GM12878 (cell line): ENCODE results near the gene INO80E. TPM values are rescaled to one million over a fixed set of nuclear protein-coding genes. Genes with fewer than 3 reads are reported as not detected.

Experiments
- ATAC-seq: fragments of 200-7000 bp; cut with Tn5 transposase; 3 replicates; pipeline ENCODE4 v1.9.1; 2020; ENCODE audit warnings: mild to moderate bottlenecking, moderate library complexity
- BruUV-seq: library from RNA; stranded (reverse); fragments of 400-500 nt; replicated peaks from 2 replicates; lab custom pipeline; 2021; lab: Mats Ljungman, UMichigan
- CTCF ChIA-PET: fragments of 300-600 bp; sonication (Branson Sonifier 250); formaldehyde crosslinking; extraction: SDS; loops from one replicate; lab custom pipeline; 2021; ENCODE audit warnings: inconsistent platforms; lab: Yijun Ruan, JAX
- POLR2A ChIA-PET: fragments of 350-600 bp; formaldehyde crosslinking; extraction: SDS; loops from one replicate; lab custom pipeline; 2021; ENCODE audit warnings: inconsistent platforms; lab: Charles Lee
- RAD21 ChIA-PET: fragments of 300-600 bp; sonication (Branson Sonifier 250); formaldehyde crosslinking; loops from one replicate; lab custom pipeline; 2023; ENCODE audit warnings: antibody characterized with exemption; ENCODE audit not compliant: unreplicated experiment; lab: Charles Lee
- SMC1A ChIA-PET: fragments of 300-600 bp; sonication (Branson Sonifier 250); formaldehyde crosslinking; loops from one replicate; lab custom pipeline; 2023; ENCODE audit not compliant: unreplicated experiment, uncharacterized antibody; lab: Charles Lee
- DNase-seq: peaks from one replicate; pipeline ENCODE4 v3.0.0-alpha.2; 2011; ENCODE audit warnings: low read depth, low spot score
- FAIRE-seq: peaks from 3 replicates; lab custom pipeline; 2011; peaks lifted over from hg19 to GRCh38; lab: Jason Lieb, UNC
- H2AFZ ChIP-seq: 2 replicates; pipeline ENCODE4 v1.6.0; 2011; ENCODE audit warnings: low read depth, low read length, control low read depth; ENCODE audit not compliant: control insufficient read depth
- H3K27ac ChIP-seq: 2 replicates; pipeline ENCODE4 v1.5.1; 2011; ENCODE audit warnings: control low read depth; ENCODE audit not compliant: control insufficient read depth, insufficient read depth
- H3K27me3 ChIP-seq, 2 experiments: replicated peaks in 1 of 2; 2 replicates each; pipeline versions ENCODE4 v1.6.0 to v1.6.1; 2011; ENCODE audit warnings: low read length in 1 of 2; ENCODE audit not compliant: control insufficient read depth in 2 of 2, insufficient read depth in 2 of 2
- H3K36me3 ChIP-seq, 2 experiments: 2 replicates each; pipeline ENCODE4 v1.5.1; 2011; ENCODE audit warnings: low read length in 1 of 2; ENCODE audit not compliant: control insufficient read depth in 2 of 2, insufficient read depth in 2 of 2
- H3K4me1 ChIP-seq: 2 replicates; pipeline ENCODE4 v1.6.1; 2011; ENCODE audit warnings: mild to moderate bottlenecking, low read length, moderate library complexity, mixed read lengths; ENCODE audit not compliant: control insufficient read depth, insufficient read depth
- H3K4me2 ChIP-seq: 2 replicates; pipeline ENCODE4 v1.6.0; 2011; ENCODE audit warnings: control low read depth; ENCODE audit not compliant: control insufficient read depth, insufficient read depth
- H3K4me3 ChIP-seq: fragments of 200-600 bp; sonication (generic); 2 replicates; pipeline ENCODE4 v1.5.1; 2016
- H3K79me2 ChIP-seq: 2 replicates; pipeline ENCODE4 v1.6.0; 2011; ENCODE audit warnings: low read length; ENCODE audit not compliant: control insufficient read depth, insufficient read depth
- H3K9ac ChIP-seq: 2 replicates; pipeline ENCODE4 v1.8.0; 2011; ENCODE audit warnings: low read length, control low read depth, mixed read lengths; ENCODE audit not compliant: control insufficient read depth, insufficient read depth
- H3K9me3 ChIP-seq: replicated peaks from 3 replicates; pipeline ENCODE4 v1.5.1; 2011; ENCODE audit warnings: mild to moderate bottlenecking, low read length; ENCODE audit not compliant: control insufficient read depth, insufficient read depth
- H4K20me1 ChIP-seq: 2 replicates; pipeline ENCODE4 v1.6.0; 2011; ENCODE audit not compliant: control insufficient read depth, insufficient read depth
- BHLHE40 ChIP-seq, 2 experiments: fragments of 450-650 bp in 1 of 2; IDR thresholded peaks; 2 replicates each; pipeline ENCODE4 v1.6.1; 2011 to 2017; ENCODE audit warnings: low read depth in 2 of 2, borderline replicate concordance in 1 of 2, improper control_type of control experiment in 1 of 2, low read length in 1 of 2, mild to moderate bottlenecking in 1 of 2
- CEBPB ChIP-seq, 2 experiments: fragments of 150-350 bp in 1 of 2; IDR thresholded peaks; 2 replicates each; pipeline ENCODE4 v1.6.1; 2012 to 2014; ENCODE audit warnings: low read depth in 2 of 2, low read length in 2 of 2, borderline replicate concordance in 1 of 2, inconsistent platforms in 1 of 2
- MTA3 ChIP-seq: IDR thresholded peaks from 2 replicates; pipeline ENCODE4 v1.6.1; 2012; ENCODE audit warnings: low read length, inconsistent platforms, borderline replicate concordance
- RAD21 ChIP-seq: IDR thresholded peaks from 2 replicates; pipeline ENCODE4 v1.6.1; 2011; ENCODE audit warnings: mild to moderate bottlenecking, low read depth, low read length, moderate library complexity; ENCODE audit not compliant: insufficient read depth
- RCOR1 ChIP-seq: conservative IDR thresholded peaks from 2 replicates; pipeline ENCODE4 v1.6.1; 2012; ENCODE audit warnings: low read depth, low read length, improper control_type of control experiment
- ZNF384 ChIP-seq: IDR thresholded peaks from 2 replicates; pipeline ENCODE4 v1.6.1; 2012; ENCODE audit warnings: low read depth, mild to moderate bottlenecking, low read length, improper control_type of control experiment, borderline replicate concordance
- WGBS: methylation state at CpG from one replicate; pipeline ENCODE4 v1.1.6; 2016; ENCODE audit warnings: low lambda C conversion rate; ENCODE audit not compliant: insufficient replicate concordance, insufficient coverage; ENCODE audit errors: missing lambda C conversion rate; 5-methylcytosine and 5-hydroxymethylcytosine counted together
- in situ Hi-C: fragments of 300-500 bp; cut with MboI; formaldehyde crosslinking; loops from 9 replicates; pipeline ENCODE4 v1.14.3; 2018; ENCODE audit warnings: mixed read lengths
- intact Hi-C: fragments of 100-400 bp; cut with micrococcal nuclease; formaldehyde crosslinking; loops from one replicate; pipeline ENCODE4 v1.14.2; 2022; ENCODE audit not compliant: unreplicated experiment
- polyA plus RNA-seq, 11 experiments: library from polyadenylated mRNA; depleted of rRNA in 4 of 11; unstranded in 6 of 11; stranded (reverse) in 5 of 11; fragments of >200 nt; fragmentation: Nextera tagmentation in 4 of 11; fragmentation: Illumina TruSeq in 1 of 11; extraction: Ambion mirVana in 4 of 11; extraction: Trizol in 1 of 11; gene quantifications; 1 replicate in 1 of 11; 2 replicates in 10 of 11; pipeline versions ENCODE4 v1.2.1 to v1.2.3, GENCODE V29; 2011 to 2016; ENCODE audit warnings: inconsistent platforms in 2 of 11, missing spikeins in 2 of 11, low read depth in 1 of 11
- total RNA-seq, 4 experiments: library from RNA; depleted of rRNA in 3 of 4; stranded (reverse); fragments of >200 nt in 3 of 4; fragmentation: Illumina TruSeq in 1 of 4; extraction: Trizol in 1 of 4; gene quantifications; 2 replicates each; pipeline versions ENCODE4 v1.2.1 to v1.2.3, GENCODE V29; 2013 to 2021
- TF ChIP-seq, protein P1 (sequence below): fragments of 450-650 bp; IDR thresholded peaks from 2 replicates; pipeline ENCODE4 v1.6.1; 2017; ENCODE audit warnings: mild to moderate bottlenecking, moderate library complexity

The INO80E gene
- total and polyA plus RNA-seq, 10 of the 15 experiments (the other 5 are each of a cell fraction or from before 2014, with no cell fraction given): 0.39 to 74.0 (median 33.0) TPM

DNA sequence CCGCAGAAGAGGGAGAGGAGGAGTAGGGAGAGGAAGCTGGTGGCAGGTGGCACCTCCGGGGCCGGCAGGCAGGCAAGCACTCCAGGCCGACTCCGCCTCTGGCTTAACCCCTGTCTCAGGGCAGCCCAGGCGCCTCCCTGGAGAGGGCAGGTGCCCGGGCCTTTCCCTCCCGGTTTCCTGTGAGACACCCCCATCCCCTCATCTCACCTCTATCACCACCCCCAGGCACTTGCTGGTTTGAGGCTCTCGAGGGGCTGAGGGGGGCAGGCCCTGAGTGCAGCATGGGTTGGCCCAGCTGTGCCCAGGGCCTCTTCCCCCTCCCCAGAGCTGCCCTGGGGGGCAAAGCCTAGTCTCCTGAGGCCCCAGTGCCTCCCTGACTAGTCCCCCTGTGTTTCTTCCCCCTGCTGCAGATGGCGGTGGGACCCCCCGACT, 8.8 kb downstream of the INO80E start:
- H2AFZ ChIP-seq: no peak overlapping the region
- SMC1A ChIA-PET: no interaction called here
- CTCF ChIA-PET: interaction anchor here (1.1 to 1.4 kb wide), 4 partner anchors 18 to 393 kb away, joined by 3 to 4 read pairs (median 3); partner anchors contain the start of gene C16orf92
- no peaks in the 10 kb centered on the region for H3K79me2 ChIP-seq
- H4K20me1 ChIP-seq: no peaks in the 10 kb centered on the region
- no peaks in the 10 kb centered on the region for H3K27me3 ChIP-seq
- H3K9me3 ChIP-seq: no peaks in the 10 kb centered on the region
- H3K4me1 ChIP-seq: no peaks in the 10 kb centered on the region
- DNase-seq (no peak), FAIRE-seq (no peak), ATAC-seq (peak; percentile 56)
- TF ChIP-seq CEBPB (IDR thresholded peaks at IDR 0.05; ENCODE audit: borderline replicate concordance in 1 of 2, low read depth in 2 of 2, low read length in 2 of 2) (no peak), ZNF384 (no peak)
- no peak overlapping the region for H3K4me3 ChIP-seq
- WGBS: 26% methylated on average over 10 of the region's 11 CpGs
- POLR2A ChIA-PET: no interaction called here
- H3K27ac ChIP-seq: no peak overlapping the region
- H3K4me2 ChIP-seq: no peak overlapping the region
- intact Hi-C loops (no loop called here), in situ Hi-C loops (loop anchor here (25.0 kb wide), 1 partner anchor 893 kb away; no protein-coding TSS in a partner anchor)
- H3K9ac ChIP-seq: no peak overlapping the region
- H3K36me3 ChIP-seq: peaks cover 0 to 3% of the 10 kb centered on the region in 2 experiments; a peak in 2 of 4 replicates
- RAD21 ChIA-PET: no interaction called here
- no TSS peak for BruUV-seq

DNA sequence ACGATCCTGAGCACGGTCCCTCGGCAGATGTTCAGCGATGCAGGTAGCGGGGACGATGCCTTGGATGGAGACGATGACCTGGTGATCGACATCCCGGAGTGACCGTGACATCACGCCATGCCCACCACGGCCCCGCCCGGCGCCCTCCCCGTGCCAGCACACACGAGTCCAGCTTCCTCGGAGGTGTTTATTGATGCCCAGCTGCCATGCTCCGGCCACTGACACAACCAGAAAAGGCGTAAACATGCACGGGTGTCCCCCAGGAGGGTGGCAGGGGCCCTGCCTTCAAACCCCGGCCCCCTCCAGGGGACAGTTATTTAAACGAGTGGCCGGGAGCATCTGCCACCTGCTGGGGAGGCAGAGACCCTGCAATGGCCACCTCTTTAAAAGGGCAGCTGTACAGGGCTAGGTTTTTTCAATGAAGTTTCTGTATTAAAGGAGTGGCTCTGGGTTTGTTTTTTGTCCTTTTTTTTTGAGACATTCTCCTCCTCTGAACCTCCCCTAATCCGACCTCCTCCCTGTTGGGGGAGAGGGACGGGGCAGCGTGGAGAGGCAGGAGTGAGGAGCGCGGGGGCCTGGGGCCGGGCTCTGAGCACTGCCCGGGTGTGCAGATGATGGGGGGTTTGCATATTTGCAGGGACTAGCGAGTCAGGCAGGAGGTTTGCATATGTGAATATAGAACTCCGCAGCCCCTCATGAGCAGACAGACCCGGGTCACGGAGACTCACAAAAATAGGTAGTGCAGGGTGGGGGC, 9.5 kb downstream of the INO80E start:
- H2AFZ ChIP-seq: no peak overlapping the region
- H3K4me3 ChIP-seq: no peak overlapping the region
- intact Hi-C loops: no loop called here
- in situ Hi-C loops: loop anchor here (25.0 kb wide), 1 partner anchor 893 kb away; no protein-coding TSS in a partner anchor
- H3K27me3 ChIP-seq: peaks cover 0 to 1% of the 10 kb centered on the region in 2 experiments; a peak in 1 of 4 replicates
- RAD21 ChIA-PET: interaction anchor here (0.7 to 0.9 kb wide), 3 partner anchors 14 to 32 kb away, joined by 3 read pairs; partner anchors contain the start of gene TAOK2
- no peak overlapping the region for H3K4me2 ChIP-seq
- no peak for DNase-seq
- peak; percentile 85 for ATAC-seq
- H3K27ac ChIP-seq: no peak overlapping the region
- H3K9me3 ChIP-seq: no peaks in the 10 kb centered on the region
- H3K79me2 ChIP-seq: no peaks in the 10 kb centered on the region
- BruUV-seq: no TSS peak
- CTCF ChIA-PET: interaction anchor here (0.5 to 1.4 kb wide), 7 partner anchors 9 to 305 kb away, joined by 3 to 4 read pairs (median 3); partner anchors contain the start of gene C16orf92
- WGBS: 71% methylated on average over 35 of the region's 35 CpGs
- no peak for FAIRE-seq
- peaks cover 0 to 3% of the 10 kb centered on the region in 2 experiments; a peak in 2 of 4 replicates for H3K36me3 ChIP-seq
- SMC1A ChIA-PET: interaction anchor here (0.7 kb wide), 1 partner anchor 33 kb away, joined by 3 read pairs; no protein-coding TSS in a partner anchor
- POLR2A ChIA-PET: no interaction called here
- no peak overlapping the region for H3K9ac ChIP-seq
- no peaks in the 10 kb centered on the region for H3K4me1 ChIP-seq
- H4K20me1 ChIP-seq: no peaks in the 10 kb centered on the region
- TF ChIP-seq, protein P1, sequence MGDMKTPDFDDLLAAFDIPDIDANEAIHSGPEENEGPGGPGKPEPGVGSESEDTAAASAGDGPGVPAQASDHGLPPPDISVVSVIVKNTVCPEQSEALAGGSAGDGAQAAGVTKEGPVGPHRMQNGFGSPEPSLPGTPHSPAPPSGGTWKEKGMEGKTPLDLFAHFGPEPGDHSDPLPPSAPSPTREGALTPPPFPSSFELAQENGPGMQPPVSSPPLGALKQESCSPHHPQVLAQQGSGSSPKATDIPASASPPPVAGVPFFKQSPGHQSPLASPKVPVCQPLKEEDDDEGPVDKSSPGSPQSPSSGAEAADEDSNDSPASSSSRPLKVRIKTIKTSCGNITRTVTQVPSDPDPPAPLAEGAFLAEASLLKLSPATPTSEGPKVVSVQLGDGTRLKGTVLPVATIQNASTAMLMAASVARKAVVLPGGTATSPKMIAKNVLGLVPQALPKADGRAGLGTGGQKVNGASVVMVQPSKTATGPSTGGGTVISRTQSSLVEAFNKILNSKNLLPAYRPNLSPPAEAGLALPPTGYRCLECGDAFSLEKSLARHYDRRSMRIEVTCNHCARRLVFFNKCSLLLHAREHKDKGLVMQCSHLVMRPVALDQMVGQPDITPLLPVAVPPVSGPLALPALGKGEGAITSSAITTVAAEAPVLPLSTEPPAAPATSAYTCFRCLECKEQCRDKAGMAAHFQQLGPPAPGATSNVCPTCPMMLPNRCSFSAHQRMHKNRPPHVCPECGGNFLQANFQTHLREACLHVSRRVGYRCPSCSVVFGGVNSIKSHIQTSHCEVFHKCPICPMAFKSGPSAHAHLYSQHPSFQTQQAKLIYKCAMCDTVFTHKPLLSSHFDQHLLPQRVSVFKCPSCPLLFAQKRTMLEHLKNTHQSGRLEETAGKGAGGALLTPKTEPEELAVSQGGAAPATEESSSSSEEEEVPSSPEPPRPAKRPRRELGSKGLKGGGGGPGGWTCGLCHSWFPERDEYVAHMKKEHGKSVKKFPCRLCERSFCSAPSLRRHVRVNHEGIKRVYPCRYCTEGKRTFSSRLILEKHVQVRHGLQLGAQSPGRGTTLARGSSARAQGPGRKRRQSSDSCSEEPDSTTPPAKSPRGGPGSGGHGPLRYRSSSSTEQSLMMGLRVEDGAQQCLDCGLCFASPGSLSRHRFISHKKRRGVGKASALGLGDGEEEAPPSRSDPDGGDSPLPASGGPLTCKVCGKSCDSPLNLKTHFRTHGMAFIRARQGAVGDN: no peak
- no peak for TF ChIP-seq MTA3
- TF ChIP-seq RCOR1: no peak
- peak; percentile 57 for TF ChIP-seq RAD21
- 0 out of 4 replicates have a peak, but pooled peaks of 1 of the 2 experiments have one; percentile 5 for TF ChIP-seq BHLHE40 (IDR thresholded peaks at IDR 0.05; ENCODE audit: borderline replicate concordance in 1 of 2, low read depth in 2 of 2, low read length in 1 of 2)
